Measurements from ENCODE around the gene ARMC12.

The ARMC12 gene

GRCh38 chr6:35786272-35786671 is 49.4 kb downstream of the ARMC12 start:
- Histone ChIP-seq H3K4me1 (ENCODE audit: control insufficient read depth in 2 of 2, insufficient read depth in 2 of 2, low read length in 2 of 2) (no peaks in the 10 kb centered on the region), H3K27me3 (ENCODE audit: control insufficient read depth in 2 of 2, insufficient read depth in 2 of 2, low read length in 2 of 2) (peaks cover 13 to 25% of the 10 kb centered on the region in 2 donors), H3K27ac (ENCODE audit: low read depth in 2 of 2, low read length in 2 of 2) (no peak overlapping the region), H3K36me3 (ENCODE audit: control insufficient read depth in 2 of 2, insufficient read depth in 2 of 2, low read length in 2 of 2) (no peaks in the 10 kb centered on the region), H3K4me3 (ENCODE audit: low read length in 2 of 2) (no peak overlapping the region), H3K9me3 (ENCODE audit: control insufficient read depth in 2 of 2, low read length in 2 of 2) (no peaks in the 10 kb centered on the region), H3K9ac (ENCODE audit: low read depth in 1 of 2, low read length in 2 of 2) (no peak overlapping the region)

- Histone ChIP-seq H3K27me3 (ENCODE audit: control insufficient read depth in 2 of 2, insufficient read depth in 2 of 2, low read length in 2 of 2) (peaks cover 13 to 25% of the 10 kb centered on the region in 2 donors), H3K9me3 (ENCODE audit: control insufficient read depth in 2 of 2, low read length in 2 of 2) (no peaks in the 10 kb centered on the region), H3K36me3 (ENCODE audit: control insufficient read depth in 2 of 2, insufficient read depth in 2 of 2, low read length in 2 of 2) (no peaks in the 10 kb centered on the region), H3K4me3 (ENCODE audit: low read length in 2 of 2) (no peak overlapping the region), H3K4me1 (ENCODE audit: control insufficient read depth in 2 of 2, insufficient read depth in 2 of 2, low read length in 2 of 2) (no peaks in the 10 kb centered on the region), H3K9ac (ENCODE audit: low read depth in 1 of 2, low read length in 2 of 2) (no peak overlapping the region), H3K27ac (ENCODE audit: low read depth in 2 of 2, low read length in 2 of 2) (no peak overlapping the region)
Observed at GRCh38 chr6:35786810-35787209, 50.0 kb downstream of the ARMC12 start.

- Histone ChIP-seq H3K9ac (ENCODE audit: low read depth in 1 of 2, low read length in 2 of 2) (no peak overlapping the region), H3K27me3 (ENCODE audit: control insufficient read depth in 2 of 2, insufficient read depth in 2 of 2, low read length in 2 of 2) (peaks cover 13 to 25% of the 10 kb centered on the region in 2 donors), H3K4me3 (ENCODE audit: low read length in 2 of 2) (no peak overlapping the region)
Observed at GRCh38 chr6:35787266-35788218, 50.7 kb downstream of the ARMC12 start.

GRCh38 chr6:35788423-35788982 is 51.7 kb downstream of the ARMC12 start:
- no peaks in the 10 kb centered on the region for H3K9me3 ChIP-seq (ENCODE audit: control insufficient read depth in 2 of 2, low read length in 2 of 2)
- H3K27ac ChIP-seq (ENCODE audit: low read depth in 2 of 2, low read length in 2 of 2) = no peak overlapping the region
- no peak overlapping the region for H3K4me3 ChIP-seq (ENCODE audit: low read length in 2 of 2)
- H3K27me3 ChIP-seq (ENCODE audit: control insufficient read depth in 2 of 2, insufficient read depth in 2 of 2, low read length in 2 of 2) = peaks cover 13 to 25% of the 10 kb centered on the region in 2 donors
- no peak overlapping the region for H3K9ac ChIP-seq (ENCODE audit: low read depth in 1 of 2, low read length in 2 of 2)
- no peaks in the 10 kb centered on the region for H3K4me1 ChIP-seq (ENCODE audit: control insufficient read depth in 2 of 2, insufficient read depth in 2 of 2, low read length in 2 of 2)
- no peaks in the 10 kb centered on the region for H3K36me3 ChIP-seq (ENCODE audit: control insufficient read depth in 2 of 2, insufficient read depth in 2 of 2, low read length in 2 of 2)

More at GRCh38 chr6:35787266-35788218, 50.7 kb downstream of the ARMC12 start:
- Histone ChIP-seq H3K27ac (ENCODE audit: low read depth in 2 of 2, low read length in 2 of 2) (no peak overlapping the region), H3K9me3 (ENCODE audit: control insufficient read depth in 2 of 2, low read length in 2 of 2) (no peaks in the 10 kb centered on the region), H3K36me3 (ENCODE audit: control insufficient read depth in 2 of 2, insufficient read depth in 2 of 2, low read length in 2 of 2) (no peaks in the 10 kb centered on the region), H3K4me1 (ENCODE audit: control insufficient read depth in 2 of 2, insufficient read depth in 2 of 2, low read length in 2 of 2) (no peaks in the 10 kb centered on the region)

GRCh38 chr6:35790683-35791082 is 53.9 kb downstream of the ARMC12 start:
- H3K4me3 ChIP-seq (ENCODE audit: low read length in 2 of 2) = no peak overlapping the region
- no peak overlapping the region for H3K27ac ChIP-seq (ENCODE audit: low read depth in 2 of 2, low read length in 2 of 2)
- H3K27me3 ChIP-seq (ENCODE audit: control insufficient read depth in 2 of 2, insufficient read depth in 2 of 2, low read length in 2 of 2) = peaks cover 13 to 25% of the 10 kb centered on the region in 2 donors
- H3K9ac ChIP-seq (ENCODE audit: low read depth in 1 of 2, low read length in 2 of 2) = no peak overlapping the region
- no peaks in the 10 kb centered on the region for H3K9me3 ChIP-seq (ENCODE audit: control insufficient read depth in 2 of 2, low read length in 2 of 2)
- H3K4me1 ChIP-seq (ENCODE audit: control insufficient read depth in 2 of 2, insufficient read depth in 2 of 2, low read length in 2 of 2) = no peaks in the 10 kb centered on the region
- no peaks in the 10 kb centered on the region for H3K36me3 ChIP-seq (ENCODE audit: control insufficient read depth in 2 of 2, insufficient read depth in 2 of 2, low read length in 2 of 2)

GRCh38 chr6:35794536-35795452 is 58.0 kb downstream of the ARMC12 start:
- H3K4me3 ChIP-seq (ENCODE audit: low read length in 2 of 2) = no peak overlapping the region
- H3K9me3 ChIP-seq (ENCODE audit: control insufficient read depth in 2 of 2, low read length in 2 of 2) = no peaks in the 10 kb centered on the region
- no peaks in the 10 kb centered on the region for H3K4me1 ChIP-seq (ENCODE audit: control insufficient read depth in 2 of 2, insufficient read depth in 2 of 2, low read length in 2 of 2)
- no peaks in the 10 kb centered on the region for H3K36me3 ChIP-seq (ENCODE audit: control insufficient read depth in 2 of 2, insufficient read depth in 2 of 2, low read length in 2 of 2)
- no peak overlapping the region for H3K9ac ChIP-seq (ENCODE audit: low read depth in 1 of 2, low read length in 2 of 2)
- H3K27me3 ChIP-seq (ENCODE audit: control insufficient read depth in 2 of 2, insufficient read depth in 2 of 2, low read length in 2 of 2) = no peaks in the 10 kb centered on the region
- no peak overlapping the region for H3K27ac ChIP-seq (ENCODE audit: low read depth in 2 of 2, low read length in 2 of 2)

GRCh38 chr6:35795453-35796071 is 58.7 kb downstream of the ARMC12 start:
- H3K36me3 ChIP-seq (ENCODE audit: control insufficient read depth in 2 of 2, insufficient read depth in 2 of 2, low read length in 2 of 2) = no peaks in the 10 kb centered on the region
- no peak overlapping the region for H3K9ac ChIP-seq (ENCODE audit: low read depth in 1 of 2, low read length in 2 of 2)
- H3K27ac ChIP-seq (ENCODE audit: low read depth in 2 of 2, low read length in 2 of 2) = no peak overlapping the region
- no peaks in the 10 kb centered on the region for H3K4me1 ChIP-seq (ENCODE audit: control insufficient read depth in 2 of 2, insufficient read depth in 2 of 2, low read length in 2 of 2)
- no peaks in the 10 kb centered on the region for H3K27me3 ChIP-seq (ENCODE audit: control insufficient read depth in 2 of 2, insufficient read depth in 2 of 2, low read length in 2 of 2)
- H3K9me3 ChIP-seq (ENCODE audit: control insufficient read depth in 2 of 2, low read length in 2 of 2) = no peaks in the 10 kb centered on the region
- H3K4me3 ChIP-seq (ENCODE audit: low read length in 2 of 2) = no peak overlapping the region

GRCh38 chr6:35796236-35796635 is 59.4 kb downstream of the ARMC12 start:
- Histone ChIP-seq H3K36me3 (ENCODE audit: control insufficient read depth in 2 of 2, insufficient read depth in 2 of 2, low read length in 2 of 2) (no peaks in the 10 kb centered on the region), H3K4me1 (ENCODE audit: control insufficient read depth in 2 of 2, insufficient read depth in 2 of 2, low read length in 2 of 2) (no peaks in the 10 kb centered on the region), H3K9ac (ENCODE audit: low read depth in 1 of 2, low read length in 2 of 2) (no peak overlapping the region), H3K27ac (ENCODE audit: low read depth in 2 of 2, low read length in 2 of 2) (no peak overlapping the region), H3K9me3 (ENCODE audit: control insufficient read depth in 2 of 2, low read length in 2 of 2) (no peaks in the 10 kb centered on the region), H3K27me3 (ENCODE audit: control insufficient read depth in 2 of 2, insufficient read depth in 2 of 2, low read length in 2 of 2) (no peaks in the 10 kb centered on the region), H3K4me3 (ENCODE audit: low read length in 2 of 2) (no peak overlapping the region)

- H3K27me3 ChIP-seq (ENCODE audit: control insufficient read depth in 2 of 2, insufficient read depth in 2 of 2, low read length in 2 of 2) = no peaks in the 10 kb centered on the region
- no peaks in the 10 kb centered on the region for H3K4me1 ChIP-seq (ENCODE audit: control insufficient read depth in 2 of 2, insufficient read depth in 2 of 2, low read length in 2 of 2)
- no peak overlapping the region for H3K4me3 ChIP-seq (ENCODE audit: low read length in 2 of 2)
- H3K9ac ChIP-seq (ENCODE audit: low read depth in 1 of 2, low read length in 2 of 2) = no peak overlapping the region
- H3K36me3 ChIP-seq (ENCODE audit: control insufficient read depth in 2 of 2, insufficient read depth in 2 of 2, low read length in 2 of 2) = no peaks in the 10 kb centered on the region
- H3K9me3 ChIP-seq (ENCODE audit: control insufficient read depth in 2 of 2, low read length in 2 of 2) = no peaks in the 10 kb centered on the region
- H3K27ac ChIP-seq (ENCODE audit: low read depth in 2 of 2, low read length in 2 of 2) = no peak overlapping the region
Observed at GRCh38 chr6:35797837-35798526, 61.1 kb downstream of the ARMC12 start.

Data from mucosa of rectum (tissue), 2 donors.